Measurements from ENCODE around the gene DOK4. TPM values are rescaled to one million over a fixed set of nuclear protein-coding genes. Genes with fewer than 3 reads are reported as not detected.

DOK4 gene
- total RNA-seq, 1 donor from 2014 or later: 43.9 TPM

DNA sequence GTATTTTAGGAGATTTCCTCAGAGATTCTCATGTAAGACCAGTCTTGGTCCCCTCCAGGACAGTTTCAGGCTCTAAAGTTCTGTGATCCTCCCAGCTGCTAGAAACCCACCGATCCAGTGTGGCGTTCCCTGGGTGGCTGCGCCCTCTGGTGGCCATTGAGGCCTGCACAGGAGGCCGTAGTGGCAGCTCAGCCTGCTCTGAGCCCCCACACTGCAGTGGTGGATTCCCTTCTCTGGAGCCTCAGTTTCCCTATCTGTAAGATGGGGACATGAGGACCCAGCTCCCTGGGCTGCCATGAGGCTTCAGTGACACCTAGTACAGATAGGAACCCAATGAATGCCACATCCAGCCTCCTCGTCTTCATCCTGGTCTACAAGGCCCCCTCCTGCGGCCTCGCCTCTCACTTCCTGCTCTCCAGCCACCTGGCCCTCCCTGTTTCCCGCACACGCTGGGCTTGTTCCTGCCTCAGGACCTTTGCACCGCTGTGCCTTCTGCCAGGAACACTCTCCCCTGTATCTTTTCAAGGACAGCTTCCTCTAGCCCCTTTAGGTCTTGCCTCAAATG lies 33.6 kb upstream of the DOK4 start:
- DNase-seq (ENCODE audit: low spot score): peak; percentile 79
- ATAC-seq: peak; percentile 93

- DNase-seq (ENCODE audit: low spot score): no peak
- peak; percentile 17 for ATAC-seq
Measured at GRCh38 chr16:57518922-57519321, 32.6 kb upstream of the DOK4 start.

- ATAC-seq (no peak), DNase-seq (ENCODE audit: low spot score) (no peak)
Measured at GRCh38 chr16:57518520-57518919, 32.2 kb upstream of the DOK4 start.

- DNase-seq (ENCODE audit: low spot score) (no peak), ATAC-seq (no peak)
Measured at GRCh38 chr16:57517397-57518367, 31.4 kb upstream of the DOK4 start.

- DNase-seq (ENCODE audit: low spot score) (no peak), ATAC-seq (no peak)
Measured at GRCh38 chr16:57516773-57517172, 30.5 kb upstream of the DOK4 start.

- ATAC-seq: no peak
- no peak for DNase-seq (ENCODE audit: low spot score)
Measured at GRCh38 chr16:57516176-57516725, 30.0 kb upstream of the DOK4 start.

DNA sequence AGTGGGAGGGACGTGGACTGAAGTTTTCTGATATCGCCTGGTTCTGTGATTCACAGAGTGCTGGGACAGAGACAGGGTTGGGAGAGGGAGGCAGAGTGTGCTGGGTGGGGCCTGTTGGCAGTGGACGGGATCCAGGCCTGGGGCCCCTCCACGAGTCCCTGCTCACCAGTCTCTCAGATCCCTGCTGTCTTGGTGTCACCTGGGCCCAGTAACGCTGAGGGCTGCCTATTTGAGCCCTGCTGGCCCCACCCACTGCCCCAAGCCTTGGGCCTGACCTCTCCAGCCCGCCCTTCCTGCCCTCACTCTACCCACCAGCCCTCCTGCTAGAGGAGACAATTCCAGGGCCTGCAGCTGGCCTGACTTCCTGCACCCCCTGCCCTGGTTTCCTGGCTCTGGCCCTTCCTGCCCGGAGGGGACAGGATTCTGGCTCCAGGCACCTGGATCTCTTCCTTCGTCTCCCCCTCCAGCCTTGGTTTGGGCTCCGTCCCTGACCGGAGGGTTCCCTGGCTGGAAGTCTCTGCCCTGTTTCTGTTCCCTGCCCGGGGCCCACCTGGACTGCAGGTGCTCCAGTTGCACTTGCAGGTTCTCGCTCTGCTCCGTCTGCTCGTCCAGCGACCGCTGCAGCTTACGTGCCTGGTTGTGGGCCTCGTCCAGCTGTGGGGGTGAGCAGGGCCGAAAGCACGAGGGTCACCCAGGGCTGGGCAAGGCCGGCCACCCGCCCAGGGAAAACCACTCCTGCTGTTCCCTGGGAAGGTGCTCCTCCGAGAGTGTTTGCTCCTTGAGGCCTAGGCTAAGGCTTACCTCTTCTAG lies 28.7 kb upstream of the DOK4 start:
- peak; percentile 10 for ATAC-seq
- DNase-seq (ENCODE audit: low spot score): no peak

DNA sequence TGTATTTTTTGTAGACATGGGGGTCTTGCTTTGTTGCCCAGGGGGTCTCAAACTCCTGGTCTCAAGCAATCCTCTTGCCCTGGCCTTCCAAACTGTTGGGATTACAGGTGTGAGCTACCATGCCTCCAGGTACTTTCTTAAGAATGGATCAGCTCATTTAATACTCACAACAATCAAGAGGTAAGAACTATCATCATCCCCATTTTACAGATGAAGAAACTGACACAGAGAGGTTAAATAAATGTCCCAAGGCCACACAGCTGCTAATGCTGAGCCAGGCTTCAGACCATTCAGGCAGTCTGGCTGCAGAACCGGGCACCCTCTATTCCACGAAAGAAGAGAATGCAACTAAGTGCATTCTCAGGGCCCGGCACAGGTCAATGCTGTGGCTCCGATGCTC lies 28.1 kb upstream of the DOK4 start:
- no peak for DNase-seq (ENCODE audit: low spot score)
- ATAC-seq: no peak

GRCh38 chr16:57513371-57514102 lies 27.2 kb upstream of the DOK4 start:
- ATAC-seq (no peak), DNase-seq (ENCODE audit: low spot score) (no peak)

DNA sequence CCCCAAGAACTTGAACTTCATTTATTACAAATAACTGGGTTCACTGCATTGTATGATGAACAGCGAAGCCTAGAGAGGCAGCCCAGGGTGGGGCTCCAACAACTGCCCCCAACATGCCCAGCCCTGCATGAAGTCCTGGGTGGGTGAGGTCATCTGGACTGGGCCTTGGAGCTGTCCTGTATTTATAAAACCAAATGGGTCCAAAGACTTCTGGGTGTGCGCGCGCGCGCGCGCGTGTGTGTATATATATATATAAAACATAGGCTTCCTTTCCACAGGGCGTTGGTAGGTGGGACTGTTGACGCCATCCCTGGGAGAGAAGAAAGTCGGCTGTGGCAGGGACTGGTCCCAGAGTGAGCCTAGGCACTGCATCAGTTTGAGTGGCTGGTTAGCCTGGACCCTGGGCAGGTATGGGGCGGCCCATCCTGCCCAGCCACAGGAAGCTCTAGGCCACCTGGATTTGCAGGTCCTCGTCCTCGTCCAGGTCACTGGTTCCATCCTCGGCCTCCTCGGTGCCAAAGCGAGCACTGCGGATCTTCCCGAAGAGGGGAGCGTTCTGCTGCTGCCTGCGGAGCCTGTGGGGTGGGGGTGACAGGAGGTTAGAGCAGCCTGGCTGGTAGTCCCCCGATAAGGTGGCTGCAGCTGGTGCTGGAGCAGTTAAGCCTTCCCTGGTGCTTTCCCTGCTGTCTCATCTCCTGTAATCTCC lies 26.2 kb upstream of the DOK4 start:
- ATAC-seq (no peak), DNase-seq (ENCODE audit: low spot score) (no peak)

GRCh38 chr16:57510016-57510871 lies 24.0 kb upstream of the DOK4 start:
- DNase-seq (ENCODE audit: low spot score) (no peak), ATAC-seq (peak; percentile 53)

GRCh38 chr16:57509231-57509923 lies 23.1 kb upstream of the DOK4 start:
- ATAC-seq (no peak), DNase-seq (ENCODE audit: low spot score) (no peak)

- ATAC-seq: no peak
- no peak for DNase-seq (ENCODE audit: low spot score)
Measured at GRCh38 chr16:57508035-57508425, 21.7 kb upstream of the DOK4 start.

- DNase-seq (ENCODE audit: low spot score) (no peak), ATAC-seq (no peak)
Measured at GRCh38 chr16:57507136-57508034, 21.1 kb upstream of the DOK4 start.

GRCh38 chr16:57505169-57505568 lies 18.9 kb upstream of the DOK4 start:
- ATAC-seq (no peak), DNase-seq (ENCODE audit: low spot score) (no peak)

- ATAC-seq: no peak
- no peak for DNase-seq (ENCODE audit: low spot score)
Measured at GRCh38 chr16:57504491-57504890, 18.2 kb upstream of the DOK4 start.

DNA sequence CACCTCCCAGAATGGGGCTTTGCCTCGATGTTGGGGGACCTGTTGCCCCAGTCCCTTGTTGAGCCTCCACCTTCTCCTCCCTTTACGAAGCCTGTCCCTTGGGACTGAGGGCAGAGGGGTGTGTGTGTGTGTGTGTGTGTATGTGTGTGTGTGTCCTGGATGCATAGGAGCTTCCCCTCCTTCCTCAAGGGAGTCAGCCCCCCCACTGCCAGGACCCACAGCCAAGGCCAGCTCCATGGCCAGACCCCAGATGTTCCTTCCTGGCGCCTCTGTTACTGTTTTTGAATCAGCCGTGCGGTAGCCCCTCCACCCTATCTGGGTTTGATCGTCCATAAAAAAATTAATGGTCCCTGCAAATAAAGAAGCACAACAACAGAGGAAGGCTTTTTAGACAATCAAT lies 17.7 kb upstream of the DOK4 start:
- ATAC-seq (no peak), DNase-seq (ENCODE audit: low spot score) (no peak)
